AG08395 (cell line): Measurements from ENCODE around the gene CORO1C.

Experiments
- DNase-seq: peaks from one replicate; pipeline ENCODE4 v3.0.0; 2012; ENCODE audit warnings: mixed read lengths, low spot score

Gene CORO1C

GRCh38 chr12:108724054-108724889 is 7.0 kb downstream of the CORO1C start:
- no peak for DNase-seq

GRCh38 chr12:108722992-108723766 is 8.1 kb downstream of the CORO1C start:
- peak; percentile 73 for DNase-seq

GRCh38 chr12:108722463-108722862 is 8.9 kb downstream of the CORO1C start:
- DNase-seq, result no peak

GRCh38 chr12:108721824-108722223 is 9.5 kb downstream of the CORO1C start:
- no peak for DNase-seq

- peak; percentile 58 for DNase-seq
These were observed 10.4 kb downstream of the CORO1C start for GRCh38 chr12:108720757-108721514.

- no peak for DNase-seq
These were observed 14.1 kb downstream of the CORO1C start for GRCh38 chr12:108717243-108717642.

GRCh38 chr12:108714866-108715265 is 16.5 kb downstream of the CORO1C start:
- no peak for DNase-seq

GRCh38 chr12:108713471-108713870 is 17.8 kb downstream of the CORO1C start:
- DNase-seq, result no peak

GRCh38 chr12:108712925-108713203 is 18.5 kb downstream of the CORO1C start:
- DNase-seq, result no peak

- DNase-seq, result no peak
These were observed 19.0 kb downstream of the CORO1C start for GRCh38 chr12:108712165-108712924.

- DNase-seq, result no peak
These were observed 19.7 kb downstream of the CORO1C start for GRCh38 chr12:108711489-108712164.

- no peak for DNase-seq
These were observed 21.6 kb downstream of the CORO1C start for GRCh38 chr12:108709697-108710096.

GRCh38 chr12:108704527-108704926 is 26.8 kb downstream of the CORO1C start:
- no peak for DNase-seq

- DNase-seq, result no peak
These were observed 28.6 kb downstream of the CORO1C start for GRCh38 chr12:108702595-108703320.

- DNase-seq, result no peak
These were observed 29.4 kb downstream of the CORO1C start for GRCh38 chr12:108701779-108702441.

- no peak for DNase-seq
These were observed 30.3 kb downstream of the CORO1C start for GRCh38 chr12:108700833-108701541.

- DNase-seq, result no peak
These were observed 31.3 kb downstream of the CORO1C start for GRCh38 chr12:108699955-108700563.

- DNase-seq, result no peak
These were observed 33.4 kb downstream of the CORO1C start for GRCh38 chr12:108697905-108698304.

- DNase-seq, result no peak
These were observed 34.4 kb downstream of the CORO1C start for GRCh38 chr12:108696996-108697290.
